Mesenchymal stem cell (in vitro differentiated cells and primary cell): Measurements from ENCODE around the gene CELF4.

Source experiments
- DNase-seq: peaks from one replicate; pipeline ENCODE4 v3.0.0-alpha.2; 2013
- H2AFZ ChIP-seq: one replicate; pipeline ENCODE4 v1.6.1; 2013; ENCODE audit warnings: low read depth, mild to moderate bottlenecking, control low read depth, inconsistent platforms, low read length, moderate library complexity
- H2AK5ac ChIP-seq: 2 replicates; pipeline ENCODE4 v1.6.1; 2013; ENCODE audit warnings: low read length, moderate library complexity, mild to moderate bottlenecking, inconsistent platforms; ENCODE audit not compliant: severe bottlenecking
- H2BK120ac ChIP-seq: one replicate; pipeline ENCODE4 v1.6.1; 2013; ENCODE audit warnings: low read depth, mild to moderate bottlenecking, inconsistent platforms, low read length, moderate library complexity
- H2BK12ac ChIP-seq, 2 experiments: one replicate each; pipeline ENCODE4 v1.6.1; 2013; ENCODE audit warnings: inconsistent platforms in 2 of 2, low read length in 2 of 2, mild to moderate bottlenecking in 2 of 2, moderate library complexity in 2 of 2, control low read depth in 1 of 2
- H2BK15ac ChIP-seq: one replicate; pipeline ENCODE4 v1.6.1; 2013; ENCODE audit warnings: mild to moderate bottlenecking, low read depth, inconsistent platforms; ENCODE audit not compliant: poor library complexity, severe bottlenecking
- H2BK5ac ChIP-seq: 2 replicates; pipeline ENCODE4 v1.6.1; 2013; ENCODE audit warnings: low read depth, mild to moderate bottlenecking, low read length, control low read depth, inconsistent platforms; ENCODE audit not compliant: poor library complexity, severe bottlenecking
- H3K14ac ChIP-seq, 2 experiments: one replicate each; pipeline ENCODE4 v1.6.1; 2013; ENCODE audit warnings: inconsistent platforms in 2 of 2, low read length in 2 of 2, control low read depth in 1 of 2, mild to moderate bottlenecking in 1 of 2, moderate library complexity in 1 of 2
- H3K18ac ChIP-seq, 2 experiments: one replicate each; pipeline ENCODE4 v1.6.1; 2013; ENCODE audit warnings: inconsistent platforms in 2 of 2, low read length in 2 of 2, control low read depth in 1 of 2, low read depth in 1 of 2, mild to moderate bottlenecking in 1 of 2
- H3K23ac ChIP-seq, 2 experiments: one replicate each; pipeline ENCODE4 v1.6.1; 2013; ENCODE audit warnings: inconsistent platforms in 2 of 2, low read length in 2 of 2, mild to moderate bottlenecking in 2 of 2, moderate library complexity in 2 of 2, control low read depth in 1 of 2
- H3K27ac ChIP-seq: 2 replicates; pipeline ENCODE4 v1.5.1; 2013; ENCODE audit warnings: mild to moderate bottlenecking, moderate library complexity, low read length, control low read depth, inconsistent platforms; ENCODE audit not compliant: poor library complexity, severe bottlenecking
- H3K27me3 ChIP-seq, 2 experiments: 2 replicates each; pipeline versions ENCODE4 v1.6.1 to v1.7.0; 2013; ENCODE audit warnings: low read length in 2 of 2, mild to moderate bottlenecking in 2 of 2, moderate library complexity in 2 of 2, control low read depth in 1 of 2, inconsistent platforms in 1 of 2; ENCODE audit not compliant: control insufficient read depth in 1 of 2, insufficient read depth in 1 of 2
- H3K36me3 ChIP-seq, 2 experiments: 2 replicates each; pipeline versions ENCODE4 v1.6.1 to v1.7.0; 2013; ENCODE audit warnings: low read length in 2 of 2, control low read depth in 1 of 2, inconsistent platforms in 1 of 2, low read depth in 1 of 2, mild to moderate bottlenecking in 1 of 2; ENCODE audit not compliant: insufficient read depth in 2 of 2, control insufficient read depth in 1 of 2
- H3K4ac ChIP-seq, 2 experiments: one replicate each; pipeline ENCODE4 v1.6.1; 2013; ENCODE audit warnings: inconsistent platforms in 2 of 2, low read length in 2 of 2, mild to moderate bottlenecking in 2 of 2, moderate library complexity in 2 of 2, control low read depth in 1 of 2, low read depth in 1 of 2
- H3K4me1 ChIP-seq: 2 replicates; pipeline ENCODE4 v1.6.1; 2013; ENCODE audit warnings: low read depth, low read length, control low read depth; ENCODE audit not compliant: control insufficient read depth, insufficient read depth
- H3K4me2 ChIP-seq: 2 replicates; pipeline ENCODE4 v1.6.1; 2013; ENCODE audit warnings: low read length, mild to moderate bottlenecking, inconsistent platforms; ENCODE audit not compliant: poor library complexity, severe bottlenecking
- H3K4me3 ChIP-seq, 2 experiments: 2 replicates each; pipeline versions ENCODE4 v1.5.1 to v1.7.0; 2013; ENCODE audit warnings: low read length in 2 of 2, mild to moderate bottlenecking in 2 of 2, control low read depth in 1 of 2, low read depth in 1 of 2; ENCODE audit not compliant: insufficient read depth in 1 of 2
- H3K79me1 ChIP-seq: replicated peaks from 2 replicates; pipeline ENCODE4 v1.6.1; 2013; ENCODE audit warnings: mild to moderate bottlenecking, control low read depth, low read length, inconsistent platforms; ENCODE audit not compliant: poor library complexity, severe bottlenecking
- H3K9ac ChIP-seq: 2 replicates; pipeline ENCODE4 v1.7.0; 2013; ENCODE audit warnings: mild to moderate bottlenecking, low read length, moderate library complexity
- H3K9me3 ChIP-seq: 2 replicates; pipeline ENCODE4 v1.7.0; 2013; ENCODE audit warnings: mild to moderate bottlenecking, low read length; ENCODE audit not compliant: control insufficient read depth
- H4K8ac ChIP-seq: one replicate; pipeline ENCODE4 v1.6.1; 2013; ENCODE audit warnings: inconsistent platforms, mild to moderate bottlenecking, low read length, moderate library complexity
- H4K91ac ChIP-seq: one replicate; pipeline ENCODE4 v1.6.1; 2013; ENCODE audit warnings: mild to moderate bottlenecking, low read length, inconsistent platforms
- WGBS: methylation state at CpG from one replicate; pipeline ENCODE4 v1.1.7; 2013; ENCODE audit warnings: mixed read lengths; 5-methylcytosine and 5-hydroxymethylcytosine counted together

Gene CELF4

DNA sequence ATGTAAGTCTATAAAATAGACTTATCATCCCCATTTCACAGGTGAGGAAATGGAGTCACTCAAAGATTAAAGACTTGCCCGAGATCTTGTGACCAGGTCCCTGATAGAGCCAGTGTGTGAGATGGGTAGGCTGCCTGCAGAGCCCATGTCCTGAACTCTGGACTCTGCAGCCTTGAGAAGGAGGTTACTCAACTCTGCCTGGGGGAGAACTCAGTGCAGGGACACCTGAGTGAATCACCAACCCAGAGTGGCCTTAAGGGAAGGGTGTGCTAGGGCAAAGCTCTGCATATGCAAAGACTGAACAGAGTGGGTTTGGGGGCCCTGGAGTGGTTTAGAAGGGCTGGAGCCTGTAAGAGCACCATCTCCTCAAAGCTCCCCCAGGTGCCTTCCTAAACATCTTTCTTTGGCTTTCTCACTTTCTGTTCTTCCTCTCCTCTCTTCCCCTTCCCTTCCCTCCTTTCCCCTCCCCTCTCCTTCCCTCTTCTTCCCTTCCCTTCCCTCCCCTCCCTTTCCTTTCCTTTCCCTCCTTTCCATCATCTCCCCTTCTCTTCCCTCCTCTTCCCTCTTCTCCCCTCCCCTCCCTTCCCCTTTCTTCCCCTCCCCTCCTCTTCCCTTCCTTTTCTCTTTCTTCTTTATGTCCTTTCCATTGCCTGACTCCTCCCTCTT, 67.6 kb downstream of the CELF4 start:
- H2AK5ac ChIP-seq, result no peak overlapping the region
- H3K79me1 ChIP-seq, result no peaks in the 10 kb centered on the region
- no peak overlapping the region for H4K91ac ChIP-seq
- no peak overlapping the region for H2AFZ ChIP-seq
- H3K9me3 ChIP-seq, result no peaks in the 10 kb centered on the region
- H2BK12ac ChIP-seq, result no peak overlapping the region
- no peak overlapping the region for H2BK120ac ChIP-seq
- DNase-seq, result no peak
- H3K27me3 ChIP-seq, result peaks cover 0 to 54% of the 10 kb centered on the region in 2 experiments
- H3K18ac ChIP-seq, result no peak overlapping the region
- no peaks in the 10 kb centered on the region for H3K36me3 ChIP-seq
- WGBS, result 71% methylated on average over 1 of the region's 1 CpG
- no peak overlapping the region for H3K4ac ChIP-seq
- H3K27ac ChIP-seq, result no peak overlapping the region
- no peak overlapping the region for H3K23ac ChIP-seq
- H4K8ac ChIP-seq, result no peak overlapping the region
- no peak overlapping the region for H3K4me2 ChIP-seq
- no peak overlapping the region for H2BK15ac ChIP-seq
- H3K4me1 ChIP-seq, result no peaks in the 10 kb centered on the region
- H3K9ac ChIP-seq, result no peak overlapping the region
- H3K4me3 ChIP-seq, result no peak overlapping the region
- H3K14ac ChIP-seq, result no peak overlapping the region
- no peak overlapping the region for H2BK5ac ChIP-seq

DNA sequence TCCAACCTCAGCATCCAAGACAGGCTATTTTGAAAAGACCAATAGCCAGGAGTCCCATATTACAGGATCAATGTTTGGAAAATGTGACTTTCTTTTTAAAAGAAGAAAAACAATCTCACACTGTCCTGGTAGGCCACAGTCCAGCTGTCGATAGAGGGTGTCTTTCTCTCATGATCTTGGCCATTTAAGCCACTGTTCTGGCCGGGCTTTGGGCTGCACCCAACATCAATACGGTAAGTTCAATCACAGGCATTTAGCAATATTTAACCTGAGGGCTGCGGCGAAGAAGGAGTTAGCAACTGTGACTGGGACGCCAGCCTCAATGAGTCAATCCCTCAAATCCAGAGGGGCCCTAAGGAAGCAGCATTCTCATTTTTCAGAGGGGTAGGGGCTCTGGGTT, 69.0 kb downstream of the CELF4 start:
- H4K91ac ChIP-seq, result no peak overlapping the region
- no peak overlapping the region for H3K27ac ChIP-seq
- no peak overlapping the region for H3K9ac ChIP-seq
- H3K9me3 ChIP-seq, result no peaks in the 10 kb centered on the region
- no peak overlapping the region for H2BK120ac ChIP-seq
- no peak overlapping the region for H2AFZ ChIP-seq
- no peak overlapping the region for H3K4ac ChIP-seq
- no peak overlapping the region for H3K23ac ChIP-seq
- H3K14ac ChIP-seq, result no peak overlapping the region
- peaks cover 11 to 54% of the 10 kb centered on the region in 2 experiments for H3K27me3 ChIP-seq
- no peak for DNase-seq
- H3K79me1 ChIP-seq, result no peaks in the 10 kb centered on the region
- H3K18ac ChIP-seq, result no peak overlapping the region
- no peak overlapping the region for H3K4me2 ChIP-seq
- no peak overlapping the region for H4K8ac ChIP-seq
- peaks cover under 1% of the 10 kb centered on the region for H3K4me1 ChIP-seq
- no peak overlapping the region for H2BK12ac ChIP-seq
- H3K4me3 ChIP-seq, result no peak overlapping the region
- 79% methylated on average over 6 of the region's 6 CpGs for WGBS
- no peak overlapping the region for H2BK15ac ChIP-seq
- H2BK5ac ChIP-seq, result no peak overlapping the region
- H3K36me3 ChIP-seq, result no peaks in the 10 kb centered on the region
- H2AK5ac ChIP-seq, result no peak overlapping the region

DNA sequence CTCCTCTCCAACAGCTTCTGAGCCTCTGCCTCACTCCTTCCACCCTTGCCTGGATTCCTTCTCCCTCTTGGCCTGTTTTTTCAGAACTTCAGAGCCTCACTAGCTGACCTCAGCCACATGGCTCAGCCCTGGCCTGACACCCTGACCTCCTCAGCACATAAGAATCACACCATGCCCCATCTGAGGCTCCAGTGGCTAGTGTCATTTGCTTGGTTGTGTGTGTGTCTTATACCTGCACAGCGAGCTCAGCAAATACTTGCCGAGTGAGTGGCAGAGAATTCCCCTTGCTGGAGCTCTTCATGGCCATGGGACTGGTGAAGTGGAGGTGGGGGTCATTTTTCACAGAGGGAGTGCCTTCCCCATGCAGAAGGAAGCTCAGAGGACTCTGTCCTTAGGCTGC, 70.2 kb downstream of the CELF4 start:
- no peak overlapping the region for H2AK5ac ChIP-seq
- H3K79me1 ChIP-seq, result no peaks in the 10 kb centered on the region
- H3K36me3 ChIP-seq, result no peaks in the 10 kb centered on the region
- no peak overlapping the region for H3K9ac ChIP-seq
- no peak overlapping the region for H2BK5ac ChIP-seq
- H3K14ac ChIP-seq, result no peak overlapping the region
- H3K18ac ChIP-seq, result no peak overlapping the region
- no peaks in the 10 kb centered on the region for H3K9me3 ChIP-seq
- no peak overlapping the region for H3K27ac ChIP-seq
- no peak overlapping the region for H3K23ac ChIP-seq
- peaks cover 23 to 57% of the 10 kb centered on the region in 2 experiments for H3K27me3 ChIP-seq
- H3K4ac ChIP-seq, result no peak overlapping the region
- 72% methylated on average over 2 of the region's 2 CpGs for WGBS
- no peak overlapping the region for H4K8ac ChIP-seq
- DNase-seq, result no peak
- no peak overlapping the region for H2BK120ac ChIP-seq
- H2BK12ac ChIP-seq, result no peak overlapping the region
- no peak overlapping the region for H4K91ac ChIP-seq
- H2AFZ ChIP-seq, result no peak overlapping the region
- H2BK15ac ChIP-seq, result no peak overlapping the region
- H3K4me3 ChIP-seq, result no peak overlapping the region
- no peak overlapping the region for H3K4me2 ChIP-seq
- peaks cover 2% of the 10 kb centered on the region for H3K4me1 ChIP-seq

DNA sequence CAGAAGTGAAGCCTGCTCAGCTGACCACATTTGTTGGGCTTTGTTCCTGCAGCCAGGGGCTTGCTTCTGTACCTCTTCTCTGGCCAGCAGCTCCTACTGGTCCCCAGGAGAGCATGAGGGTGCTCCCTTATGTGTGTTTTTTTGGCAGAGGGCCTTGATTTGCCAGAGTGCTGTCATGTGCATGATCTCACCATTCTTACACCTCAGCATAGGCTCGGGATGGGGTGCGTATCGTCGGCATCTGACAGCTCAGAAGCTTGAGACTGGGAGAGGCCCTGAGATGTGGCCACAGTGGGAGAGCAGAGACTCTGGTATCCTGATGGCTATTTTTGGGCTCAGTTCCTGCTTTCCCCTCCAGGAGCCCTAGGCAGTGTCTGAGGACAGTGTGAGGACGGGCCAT, 71.2 kb downstream of the CELF4 start:
- Histone ChIP-seq H2BK5ac (no peak overlapping the region), H3K9me3 (no peaks in the 10 kb centered on the region)

More for the DNA sequence above, 71.2 kb downstream of the CELF4 start:
- DNase-seq, result no peak
- no peaks in the 10 kb centered on the region for H3K36me3 ChIP-seq
- peaks cover 2% of the 10 kb centered on the region for H3K4me1 ChIP-seq
- no peak overlapping the region for H2AK5ac ChIP-seq
- H3K4me2 ChIP-seq, result no peak overlapping the region
- H3K18ac ChIP-seq, result no peak overlapping the region
- H3K23ac ChIP-seq, result no peak overlapping the region
- H3K79me1 ChIP-seq, result no peaks in the 10 kb centered on the region
- no peak overlapping the region for H4K91ac ChIP-seq
- no peak overlapping the region for H2BK12ac ChIP-seq
- H3K14ac ChIP-seq, result no peak overlapping the region
- no peak overlapping the region for H3K4ac ChIP-seq
- no peak overlapping the region for H3K27ac ChIP-seq
- no peak overlapping the region for H4K8ac ChIP-seq
- no peak overlapping the region for H2AFZ ChIP-seq
- H3K27me3 ChIP-seq, result peaks cover 33 to 58% of the 10 kb centered on the region in 2 experiments
- H2BK120ac ChIP-seq, result no peak overlapping the region
- H3K4me3 ChIP-seq, result no peak overlapping the region
- H3K9ac ChIP-seq, result no peak overlapping the region
- no peak overlapping the region for H2BK15ac ChIP-seq
- WGBS, result 88% methylated on average over 5 of the region's 5 CpGs
